AG20443 (cell line): Measurements from ENCODE around the gene ACY1.

Experiments
- DNase-seq: peaks from one replicate; pipeline ENCODE4 v3.0.0; 2012; ENCODE audit warnings: low spot score, mixed read lengths

The ACY1 gene

DNA sequence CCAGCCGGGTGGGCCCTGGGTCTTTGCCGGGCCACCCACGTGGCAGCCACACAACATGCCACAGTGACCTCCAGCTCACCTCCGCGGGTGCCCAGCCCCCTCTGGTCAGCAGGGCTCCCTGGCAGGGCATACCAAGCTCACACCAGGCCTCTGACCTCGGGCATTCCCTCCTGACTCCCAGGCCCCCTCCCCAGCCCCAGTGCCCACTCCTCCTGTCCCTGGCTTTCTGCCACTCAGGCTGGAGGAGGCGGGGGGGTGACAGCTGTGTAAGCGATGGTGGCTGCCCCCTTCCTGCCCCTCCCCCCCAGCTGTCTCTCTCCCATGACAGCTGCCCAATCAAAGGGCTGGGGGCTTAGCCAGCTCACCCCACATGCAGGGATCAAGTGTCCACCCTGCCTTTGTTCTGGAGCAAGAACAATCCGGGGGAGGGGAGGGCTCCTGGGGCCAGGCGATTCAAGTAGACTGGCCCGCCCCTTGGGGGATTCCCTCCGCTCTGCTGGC lies 19.3 kb upstream of the ACY1 start:
- DNase-seq: no peak

GRCh38 chr3:51964521-51964920 lies 18.8 kb upstream of the ACY1 start:
- DNase-seq: no peak

DNA sequence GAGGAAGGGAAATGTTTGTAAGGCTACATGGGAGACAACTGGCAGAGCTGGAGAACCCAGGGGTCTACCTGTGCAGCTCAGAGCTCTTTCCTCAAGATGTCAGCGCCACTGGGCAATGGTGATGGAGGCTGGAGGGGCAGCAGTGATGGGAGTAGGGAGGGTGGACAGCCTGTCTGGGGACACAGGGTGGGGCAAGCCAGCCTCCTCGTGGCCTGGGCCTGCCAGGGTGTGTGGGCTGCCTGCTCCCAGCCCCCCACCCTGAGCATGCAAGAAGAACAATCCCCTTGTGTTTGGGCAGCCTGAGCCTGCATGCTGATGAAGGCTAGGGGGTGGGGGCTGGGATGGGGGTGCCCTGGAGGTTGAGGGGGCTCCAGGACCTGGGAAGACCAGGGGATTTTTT lies 17.3 kb upstream of the ACY1 start:
- no peak for DNase-seq

- DNase-seq: no peak
Measured at GRCh38 chr3:51966486-51966885, 16.8 kb upstream of the ACY1 start.

GRCh38 chr3:51966922-51967383 lies 16.4 kb upstream of the ACY1 start:
- no peak for DNase-seq

GRCh38 chr3:51967384-51968169 lies 15.8 kb upstream of the ACY1 start, which contains the start of gene PCBP4:
PCBP4 (minus strand) TSS chr3:51967454; CDS start chr3:51961240, 6,214 bp downstream.
- DNase-seq: peak; percentile 90

- no peak for DNase-seq
Measured at GRCh38 chr3:51968170-51968775, 15.1 kb upstream of the ACY1 start.

DNA sequence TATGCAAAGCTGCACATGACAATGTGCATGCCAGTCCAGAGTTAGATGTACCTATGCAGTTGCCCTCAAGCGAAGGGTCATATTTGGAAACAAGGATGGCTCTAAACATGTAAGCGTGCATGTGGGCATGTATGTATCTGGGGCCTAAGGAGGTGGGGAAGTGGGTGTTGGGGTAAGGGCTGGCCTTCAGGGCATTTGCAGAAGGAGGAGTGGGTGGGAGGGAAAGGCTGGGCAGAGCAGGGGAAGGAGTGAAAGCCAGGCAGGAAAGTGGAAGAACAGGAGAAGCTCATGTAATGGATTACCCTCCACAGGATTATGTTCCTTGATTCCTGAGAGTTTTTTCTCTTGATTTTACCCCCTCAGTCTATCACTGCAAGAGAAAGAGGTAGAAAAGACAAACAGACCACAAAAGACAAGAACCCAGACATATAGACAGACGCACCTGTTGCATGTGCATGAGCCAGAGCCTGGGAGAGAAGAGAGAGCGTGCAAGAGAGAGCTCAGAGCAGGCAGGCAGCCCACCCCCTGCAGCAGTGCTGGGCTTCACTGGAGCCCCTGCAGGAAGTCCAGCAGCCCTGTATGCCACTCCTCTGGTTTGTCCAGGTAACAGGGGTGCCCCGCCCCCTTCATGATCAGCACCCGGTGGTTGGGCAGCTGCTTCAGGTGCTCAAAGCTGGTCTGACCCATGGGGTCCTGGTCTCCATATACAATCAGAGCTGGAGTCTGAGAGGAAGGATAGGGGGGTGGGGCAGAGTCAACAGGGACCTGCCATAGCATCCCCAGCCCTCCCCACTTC lies 14.3 kb upstream of the ACY1 start:
- no peak for DNase-seq

GRCh38 chr3:51969841-51970240 lies 13.5 kb upstream of the ACY1 start:
- DNase-seq: no peak

- no peak for DNase-seq
Measured at GRCh38 chr3:51970606-51971300, 12.6 kb upstream of the ACY1 start.

- DNase-seq: no peak
Measured at GRCh38 chr3:51971350-51971749, 12.0 kb upstream of the ACY1 start.

DNA sequence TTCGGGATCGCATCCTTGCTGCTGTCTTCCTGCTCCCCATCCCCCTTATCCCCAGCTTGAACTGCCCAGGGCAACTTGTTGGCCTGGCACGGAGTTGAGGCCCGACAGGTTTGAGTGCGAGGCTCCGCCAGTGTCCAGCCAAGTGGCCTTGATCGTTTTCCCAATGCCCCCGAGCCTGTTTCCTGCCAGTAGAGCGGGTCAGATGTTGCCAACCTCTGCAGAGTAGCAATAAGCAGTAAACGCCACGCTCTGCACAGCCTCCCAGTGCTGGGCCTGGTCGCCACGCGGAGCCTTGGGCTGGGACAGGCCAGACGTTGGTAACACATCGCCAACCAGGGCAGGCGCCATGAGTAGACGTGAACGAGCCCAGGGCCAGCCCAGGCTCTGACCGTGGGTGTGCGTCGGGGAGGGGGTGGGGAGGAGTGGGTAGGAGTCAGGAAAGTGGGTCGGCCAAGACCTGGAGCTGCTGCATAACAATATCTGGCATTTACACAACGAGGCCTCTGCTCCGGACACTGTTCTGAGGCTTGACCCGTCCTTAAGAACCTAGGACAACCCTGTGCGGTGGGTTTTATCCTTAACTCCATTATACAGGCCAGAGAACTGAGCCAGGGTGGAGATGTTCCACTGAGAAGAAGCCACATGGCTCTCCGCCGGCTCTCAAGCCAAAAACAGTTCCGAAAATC lies 8.9 kb upstream of the ACY1 start:
- DNase-seq: no peak

- DNase-seq: peak; percentile 96
Measured at GRCh38 chr3:51974963-51975851, 8.1 kb upstream of the ACY1 start, which contains the start of gene ABHD14A. ABHD14A (plus strand) TSS chr3:51975064; CDS start chr3:51975136, 72 bp downstream.

DNA sequence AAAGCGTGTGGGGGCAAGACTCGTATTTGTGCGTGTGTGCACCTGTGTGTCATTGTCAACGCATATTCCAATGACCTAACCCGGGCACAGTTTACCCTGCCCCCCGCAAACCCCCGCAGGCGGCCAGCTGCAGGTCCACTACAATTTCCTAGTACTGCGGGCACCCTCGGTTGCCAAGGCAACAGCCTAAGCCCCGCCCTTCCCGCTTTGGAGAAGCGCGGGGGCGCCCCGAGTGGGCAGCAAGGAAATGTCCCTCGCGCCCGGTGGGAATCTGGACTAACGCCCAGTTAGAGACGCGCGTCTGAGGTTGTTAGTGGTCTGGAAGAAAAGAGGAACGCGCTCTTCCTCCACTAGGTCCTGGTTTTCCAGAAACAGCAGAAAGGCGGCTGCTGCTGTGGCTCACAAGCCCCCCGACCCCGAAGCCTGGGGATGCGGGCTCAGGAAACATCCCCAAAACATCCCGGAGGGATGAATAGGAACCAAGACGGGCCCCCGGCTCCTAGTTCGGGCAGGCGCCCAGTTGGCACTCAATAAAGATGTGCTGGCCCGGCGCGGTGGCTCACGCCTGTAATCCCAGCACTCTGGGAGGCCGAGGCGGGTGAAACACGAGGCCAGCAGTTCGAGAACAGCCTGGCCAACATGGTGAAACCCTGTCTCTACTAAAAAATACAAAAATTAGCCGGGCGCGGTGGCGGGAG lies 7.3 kb upstream of the ACY1 start:
- peak; percentile 76 for DNase-seq

GRCh38 chr3:51977446-51978142 lies 5.7 kb upstream of the ACY1 start:
- no peak for DNase-seq

GRCh38 chr3:51978143-51978502 lies 5.2 kb upstream of the ACY1 start:
- DNase-seq: no peak

- DNase-seq: no peak
Measured at GRCh38 chr3:51980253-51980652, 3.1 kb upstream of the ACY1 start.

DNA sequence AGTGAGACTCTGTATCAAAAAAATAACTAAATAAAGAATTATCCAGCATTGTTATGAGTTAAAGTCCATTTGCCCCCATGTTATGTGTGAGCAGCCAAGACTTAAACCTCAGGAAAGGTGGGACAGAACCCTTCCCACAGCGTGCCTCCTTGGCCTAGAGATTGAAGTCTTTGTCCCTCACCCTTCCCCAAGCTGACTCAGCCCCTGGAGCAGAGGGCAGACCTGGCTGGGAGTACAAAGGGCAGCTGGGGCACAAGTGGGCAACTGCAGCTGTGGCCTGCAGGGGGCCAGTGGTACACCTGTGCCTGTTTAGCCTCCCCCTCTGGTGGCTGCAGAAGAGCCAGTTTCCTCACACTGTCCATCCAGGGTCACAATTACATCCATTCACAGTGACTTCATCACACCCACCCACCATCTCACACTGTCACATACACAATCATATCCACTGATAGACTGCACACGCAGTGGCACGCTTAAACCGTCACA lies 940 bp upstream of the ACY1 start:
- no peak for DNase-seq
